HepG2 (cell line): ENCODE data around the gene LITAFD. TPM values are rescaled to one million over a fixed set of nuclear protein-coding genes. Genes with fewer than 3 reads are reported as not detected.

Experiments used
- ARID2 ChIP-seq: sonication (generic); formaldehyde crosslinking; IDR thresholded peaks from 2 replicates; pipeline ENCODE4 v1.8.1; 2022; ENCODE audit warnings: mild to moderate bottlenecking, missing genetic modification reagents, borderline replicate concordance
- FOSL1 ChIP-seq: sonication (generic); formaldehyde crosslinking; IDR thresholded peaks from 2 replicates; pipeline ENCODE4 v1.9.0; 2021; ENCODE audit warnings: missing genetic modification reagents, borderline replicate concordance
- FOXA1 ChIP-seq, 2 experiments: fragments of 450-650 bp in 1 of 2; sonication (generic) in 1 of 2; formaldehyde crosslinking in 1 of 2; IDR thresholded peaks; 2 replicates each; pipeline versions ENCODE4 v1.4.0 to v1.6.1; 2016 to 2020; ENCODE audit warnings: missing genetic modification reagents in 1 of 2
- HNF4G ChIP-seq, 2 experiments: sonication (generic) in 1 of 2; formaldehyde crosslinking in 1 of 2; IDR thresholded peaks; 2 replicates each; pipeline versions ENCODE4 v1.4.0 to v1.6.1; 2011 to 2020; ENCODE audit warnings: borderline replicate concordance in 2 of 2, low read depth in 2 of 2, mild to moderate bottlenecking in 2 of 2, low read length in 1 of 2, missing genetic modification reagents in 1 of 2, moderate library complexity in 1 of 2
- MBD4 ChIP-seq: IDR thresholded peaks from 2 replicates; pipeline ENCODE4 v1.6.1; 2012; ENCODE audit warnings: low read length, inconsistent platforms, borderline replicate concordance
- PHF5A ChIP-seq: IDR thresholded peaks from one replicate; pipeline ENCODE4 v1.6.1; 2018; ENCODE audit warnings: low read depth, missing genetic modification reagents; ENCODE audit not compliant: unreplicated experiment
- SIN3A ChIP-seq: IDR thresholded peaks from 2 replicates; pipeline ENCODE4 v1.6.1; 2011; ENCODE audit warnings: low read depth, mild to moderate bottlenecking, control low read depth, low read length, borderline replicate concordance
- TCF7L2 ChIP-seq: IDR thresholded peaks from 2 replicates; pipeline ENCODE4 v1.6.1; 2011; ENCODE audit warnings: mild to moderate bottlenecking, low read depth, low read length, moderate library complexity
- TGIF2 ChIP-seq: IDR thresholded peaks from 2 replicates; pipeline ENCODE4 v1.6.1; 2016; ENCODE audit warnings: control low read depth, missing compliant biosample characterization
- THAP11 ChIP-seq: IDR thresholded peaks from 2 replicates; pipeline ENCODE4 v1.6.1; 2016; ENCODE audit warnings: missing biosample characterization, missing genetic modification reagents
- WIZ ChIP-seq: sonication (generic); formaldehyde crosslinking; IDR thresholded peaks from 2 replicates; pipeline ENCODE4 v1.5.1; 2020; ENCODE audit warnings: mild to moderate bottlenecking, missing genetic modification reagents
- ZNF101 ChIP-seq: sonication (generic); formaldehyde crosslinking; IDR thresholded peaks from 2 replicates; pipeline ENCODE4 v1.4.0; 2020; ENCODE audit warnings: mild to moderate bottlenecking, low read depth, missing genetic modification reagents, borderline replicate concordance
- ZNF12 ChIP-seq: sonication (generic); formaldehyde crosslinking; IDR thresholded peaks from 2 replicates; pipeline ENCODE4 v1.5.0; 2020; ENCODE audit warnings: missing genetic modification reagents
- ZNF20 ChIP-seq: sonication (generic); formaldehyde crosslinking; IDR thresholded peaks from 2 replicates; pipeline ENCODE4 v1.4.0; 2020; ENCODE audit warnings: mild to moderate bottlenecking, moderate library complexity, missing genetic modification reagents
- ZNF605 ChIP-seq: sonication (generic); formaldehyde crosslinking; IDR thresholded peaks from 2 replicates; pipeline ENCODE4 v1.8.0; 2022; ENCODE audit warnings: mild to moderate bottlenecking, missing genetic modification reagents
- ZNF616 ChIP-seq: sonication (generic); formaldehyde crosslinking; IDR thresholded peaks from 2 replicates; pipeline ENCODE4 v1.5.0; 2020; ENCODE audit warnings: low read depth, mild to moderate bottlenecking, missing genetic modification reagents
- ZZZ3 ChIP-seq: sonication (generic); formaldehyde crosslinking; IDR thresholded peaks from 2 replicates; pipeline ENCODE4 v1.4.0; 2020; ENCODE audit warnings: missing genetic modification reagents, mild to moderate bottlenecking, borderline replicate concordance
- polyA plus RNA-seq, 8 experiments: library from polyadenylated mRNA; depleted of rRNA in 3 of 8; stranded (reverse) in 7 of 8; unstranded in 1 of 8; fragments of >200 nt; fragmentation: Illumina TruSeq in 4 of 8; extraction: Trizol in 4 of 8; gene quantifications; 2 replicates each; pipeline versions ENCODE4 v1.2.1 to v1.2.3, GENCODE V29; 2011 to 2016; ENCODE audit warnings: low read depth in 4 of 8, missing spikeins in 1 of 8, mixed read lengths in 1 of 8; ENCODE audit not compliant: insufficient read depth in 1 of 8
- total RNA-seq, 5 experiments: library from RNA; depleted of rRNA; stranded (reverse); fragments of >200 nt; fragmentation: Illumina TruSeq; extraction: Trizol; gene quantifications; 2 replicates each; pipeline ENCODE4 v1.2.3, GENCODE V29; 2016; ENCODE audit warnings: low read depth in 1 of 5
- TF ChIP-seq, protein P1 (sequence below): sonication (generic); formaldehyde crosslinking; IDR thresholded peaks from 2 replicates; pipeline ENCODE4 v1.4.0; 2020; ENCODE audit warnings: missing genetic modification reagents
- TF ChIP-seq, protein P2 (sequence below): IDR thresholded peaks from 2 replicates; pipeline ENCODE4 v1.6.1; 2016; ENCODE audit warnings: low read depth, control low read depth
- TF ChIP-seq, protein P3 (sequence below): sonication (generic); formaldehyde crosslinking; IDR thresholded peaks from 2 replicates; pipeline ENCODE4 v1.9.0; 2021; ENCODE audit warnings: missing genetic modification reagents, borderline replicate concordance
- TF ChIP-seq, protein P4 (sequence below): sonication (generic); formaldehyde crosslinking; IDR thresholded peaks from 2 replicates; pipeline ENCODE4; 2020; ENCODE audit warnings: missing genetic modification reagents, mild to moderate bottlenecking, borderline replicate concordance

Gene LITAFD
- total and polyA plus RNA-seq, 2 of the 13 experiments (the other 11 are each of a cell fraction or from before 2014, with no cell fraction given): not detected

DNA sequence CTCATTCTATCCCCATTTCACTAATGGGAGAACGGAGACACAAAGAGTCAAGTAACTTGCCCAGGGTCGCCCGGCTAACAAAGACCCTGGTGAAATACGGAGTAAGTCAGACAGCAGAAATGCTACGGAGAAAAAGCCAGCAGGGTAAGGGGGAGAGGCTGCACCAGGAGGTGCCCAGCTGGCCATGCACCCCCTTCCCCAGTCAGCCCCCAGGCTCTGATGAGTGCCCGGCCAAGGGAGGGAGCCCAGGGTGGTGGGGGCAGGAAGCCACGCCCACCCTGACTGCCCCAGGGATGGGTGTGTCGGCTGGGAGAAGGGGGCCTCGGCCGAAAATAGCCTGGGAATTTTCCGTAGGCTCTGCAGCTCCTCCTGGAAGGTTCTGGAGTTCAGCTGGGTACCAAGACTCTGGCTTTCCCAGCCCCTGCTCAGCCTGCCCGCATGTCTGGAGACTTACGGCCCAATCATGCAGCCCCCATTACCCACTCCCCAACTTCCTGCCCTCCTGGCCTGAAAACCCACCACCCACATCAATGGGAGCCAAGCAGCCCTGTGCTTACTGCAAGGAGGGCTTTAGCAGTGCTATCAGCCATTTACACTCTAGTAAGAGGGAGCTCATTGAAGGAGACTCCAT lies 17.6 kb upstream of the LITAFD start (continued):
- no peak for TF ChIP-seq ARID2 (CRISPR knock-in tag)
- TF ChIP-seq ZZZ3 (CRISPR knock-in tag): no peak
- TF ChIP-seq ZNF20 (CRISPR knock-in tag): no peak
- no peak for TF ChIP-seq PHF5A (CRISPR knock-in tag)
- TF ChIP-seq, protein P1, sequence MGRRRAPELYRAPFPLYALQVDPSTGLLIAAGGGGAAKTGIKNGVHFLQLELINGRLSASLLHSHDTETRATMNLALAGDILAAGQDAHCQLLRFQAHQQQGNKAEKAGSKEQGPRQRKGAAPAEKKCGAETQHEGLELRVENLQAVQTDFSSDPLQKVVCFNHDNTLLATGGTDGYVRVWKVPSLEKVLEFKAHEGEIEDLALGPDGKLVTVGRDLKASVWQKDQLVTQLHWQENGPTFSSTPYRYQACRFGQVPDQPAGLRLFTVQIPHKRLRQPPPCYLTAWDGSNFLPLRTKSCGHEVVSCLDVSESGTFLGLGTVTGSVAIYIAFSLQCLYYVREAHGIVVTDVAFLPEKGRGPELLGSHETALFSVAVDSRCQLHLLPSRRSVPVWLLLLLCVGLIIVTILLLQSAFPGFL: no peak
- TF ChIP-seq ZNF12 (CRISPR knock-in tag): no peak
- TF ChIP-seq TCF7L2: no peak
- TF ChIP-seq TGIF2 (CRISPR knock-in tag): 0 out of 2 replicates have a peak, but pooled peaks have one; percentile 11
- TF ChIP-seq ZNF616 (CRISPR knock-in tag): no peak
- no peak for TF ChIP-seq FOXA1 (IDR thresholded peaks at IDR 0.05)
- TF ChIP-seq FOXA1 (CRISPR knock-in tag; IDR thresholded peaks at IDR 0.05): no peak
- no peak for TF ChIP-seq MBD4
- no peak for TF ChIP-seq THAP11 (CRISPR knock-in tag)
- TF ChIP-seq, protein P2, sequence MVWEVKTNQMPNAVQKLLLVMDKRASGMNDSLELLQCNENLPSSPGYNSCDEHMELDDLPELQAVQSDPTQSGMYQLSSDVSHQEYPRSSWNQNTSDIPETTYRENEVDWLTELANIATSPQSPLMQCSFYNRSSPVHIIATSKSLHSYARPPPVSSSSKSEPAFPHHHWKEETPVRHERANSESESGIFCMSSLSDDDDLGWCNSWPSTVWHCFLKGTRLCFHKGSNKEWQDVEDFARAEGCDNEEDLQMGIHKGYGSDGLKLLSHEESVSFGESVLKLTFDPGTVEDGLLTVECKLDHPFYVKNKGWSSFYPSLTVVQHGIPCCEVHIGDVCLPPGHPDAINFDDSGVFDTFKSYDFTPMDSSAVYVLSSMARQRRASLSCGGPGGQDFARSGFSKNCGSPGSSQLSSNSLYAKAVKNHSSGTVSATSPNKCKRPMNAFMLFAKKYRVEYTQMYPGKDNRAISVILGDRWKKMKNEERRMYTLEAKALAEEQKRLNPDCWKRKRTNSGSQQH (CRISPR knock-in tag): no peak
- no peak for TF ChIP-seq ZNF605 (CRISPR knock-in tag)
- no peak; the same call in 1 of the 2 replicates for TF ChIP-seq WIZ (CRISPR knock-in tag)
- TF ChIP-seq, protein P3, sequence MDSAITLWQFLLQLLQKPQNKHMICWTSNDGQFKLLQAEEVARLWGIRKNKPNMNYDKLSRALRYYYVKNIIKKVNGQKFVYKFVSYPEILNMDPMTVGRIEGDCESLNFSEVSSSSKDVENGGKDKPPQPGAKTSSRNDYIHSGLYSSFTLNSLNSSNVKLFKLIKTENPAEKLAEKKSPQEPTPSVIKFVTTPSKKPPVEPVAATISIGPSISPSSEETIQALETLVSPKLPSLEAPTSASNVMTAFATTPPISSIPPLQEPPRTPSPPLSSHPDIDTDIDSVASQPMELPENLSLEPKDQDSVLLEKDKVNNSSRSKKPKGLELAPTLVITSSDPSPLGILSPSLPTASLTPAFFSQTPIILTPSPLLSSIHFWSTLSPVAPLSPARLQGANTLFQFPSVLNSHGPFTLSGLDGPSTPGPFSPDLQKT (CRISPR knock-in tag): no peak
- TF ChIP-seq, protein P4, sequence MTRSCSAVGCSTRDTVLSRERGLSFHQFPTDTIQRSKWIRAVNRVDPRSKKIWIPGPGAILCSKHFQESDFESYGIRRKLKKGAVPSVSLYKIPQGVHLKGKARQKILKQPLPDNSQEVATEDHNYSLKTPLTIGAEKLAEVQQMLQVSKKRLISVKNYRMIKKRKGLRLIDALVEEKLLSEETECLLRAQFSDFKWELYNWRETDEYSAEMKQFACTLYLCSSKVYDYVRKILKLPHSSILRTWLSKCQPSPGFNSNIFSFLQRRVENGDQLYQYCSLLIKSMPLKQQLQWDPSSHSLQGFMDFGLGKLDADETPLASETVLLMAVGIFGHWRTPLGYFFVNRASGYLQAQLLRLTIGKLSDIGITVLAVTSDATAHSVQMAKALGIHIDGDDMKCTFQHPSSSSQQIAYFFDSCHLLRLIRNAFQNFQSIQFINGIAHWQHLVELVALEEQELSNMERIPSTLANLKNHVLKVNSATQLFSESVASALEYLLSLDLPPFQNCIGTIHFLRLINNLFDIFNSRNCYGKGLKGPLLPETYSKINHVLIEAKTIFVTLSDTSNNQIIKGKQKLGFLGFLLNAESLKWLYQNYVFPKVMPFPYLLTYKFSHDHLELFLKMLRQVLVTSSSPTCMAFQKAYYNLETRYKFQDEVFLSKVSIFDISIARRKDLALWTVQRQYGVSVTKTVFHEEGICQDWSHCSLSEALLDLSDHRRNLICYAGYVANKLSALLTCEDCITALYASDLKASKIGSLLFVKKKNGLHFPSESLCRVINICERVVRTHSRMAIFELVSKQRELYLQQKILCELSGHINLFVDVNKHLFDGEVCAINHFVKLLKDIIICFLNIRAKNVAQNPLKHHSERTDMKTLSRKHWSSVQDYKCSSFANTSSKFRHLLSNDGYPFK (CRISPR knock-in tag): no peak
- no peak for TF ChIP-seq HNF4G (IDR thresholded peaks at IDR 0.05; ENCODE audit: borderline replicate concordance, low read depth, low read length)
- TF ChIP-seq HNF4G (CRISPR knock-in tag; IDR thresholded peaks at IDR 0.05; ENCODE audit: borderline replicate concordance, low read depth): no peak
- TF ChIP-seq ZNF101 (CRISPR knock-in tag): no peak
- TF ChIP-seq SIN3A: peak; percentile 46; the same call in 1 of the 2 replicates
- TF ChIP-seq FOSL1 (CRISPR knock-in tag): no peak
